ENCODE results near the gene ZBED2.

DNA sequence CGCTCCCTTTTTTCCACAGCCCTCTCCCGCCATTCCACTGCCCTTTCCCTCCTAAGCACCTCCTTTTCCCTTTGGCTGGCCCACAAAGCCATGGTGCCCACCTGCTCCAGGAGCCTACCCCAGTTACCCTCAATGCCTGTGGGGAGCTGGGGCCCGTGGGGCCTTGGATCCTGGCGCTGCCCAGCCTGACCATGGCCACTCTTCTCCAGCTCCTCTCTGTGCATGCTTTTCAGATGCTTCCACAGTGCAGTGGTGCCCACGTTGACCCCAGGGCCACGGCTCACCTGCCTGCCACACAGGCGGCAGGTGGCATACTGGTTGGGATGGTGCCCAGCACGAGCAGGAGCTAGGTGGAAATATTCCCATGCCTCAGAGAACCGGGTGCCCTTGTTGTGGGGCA is 1.5 kb downstream of the ZBED2 start:
- TF ChIP-seq EZH2 (IDR thresholded peaks at IDR 0.05; ENCODE audit: low read depth, unreplicated experiment) = no peak
- no peak for TF ChIP-seq POLR2AphosphoS5 (IDR thresholded peaks at IDR 0.05; ENCODE audit: low read depth)
- no peak for TF ChIP-seq CTCF (conservative IDR thresholded peaks at IDR 0.05; ENCODE audit: low read depth in 2 of 2)
- TF ChIP-seq JUNB (IDR thresholded peaks at IDR 0.05; ENCODE audit: unreplicated experiment) = no peak
- no peak for TF ChIP-seq CREB1 (CRISPR knock-in tag; IDR thresholded peaks at IDR 0.05; ENCODE audit: low read depth)
- no peak for TF ChIP-seq REST (IDR thresholded peaks at IDR 0.05; ENCODE audit: unreplicated experiment)
- no peak for TF ChIP-seq ZNF114 (CRISPR knock-in tag; IDR thresholded peaks at IDR 0.05)

Measured in GM23338 (cell line).